OCI-LY3 (cell line): ENCODE measurements around the gene CRAMP1.

ENCODE experiments used
- EZH2phosphoT487 ChIP-seq: fragments of 200-600 bp; shearing (Covaris generic); IDR thresholded peaks from 2 replicates; pipeline ENCODE4 v1.6.1; 2018; ENCODE audit warnings: antibody characterized with exemption, mixed run types, low read depth
- TF ChIP-seq, protein P1 (sequence below): fragments of 200-600, 300-600 bp; sonication (generic); IDR thresholded peaks from 2 replicates; pipeline ENCODE4 v1.5.1; 2014; ENCODE audit warnings: antibody characterized with exemption, low read length, low read depth

DNA sequence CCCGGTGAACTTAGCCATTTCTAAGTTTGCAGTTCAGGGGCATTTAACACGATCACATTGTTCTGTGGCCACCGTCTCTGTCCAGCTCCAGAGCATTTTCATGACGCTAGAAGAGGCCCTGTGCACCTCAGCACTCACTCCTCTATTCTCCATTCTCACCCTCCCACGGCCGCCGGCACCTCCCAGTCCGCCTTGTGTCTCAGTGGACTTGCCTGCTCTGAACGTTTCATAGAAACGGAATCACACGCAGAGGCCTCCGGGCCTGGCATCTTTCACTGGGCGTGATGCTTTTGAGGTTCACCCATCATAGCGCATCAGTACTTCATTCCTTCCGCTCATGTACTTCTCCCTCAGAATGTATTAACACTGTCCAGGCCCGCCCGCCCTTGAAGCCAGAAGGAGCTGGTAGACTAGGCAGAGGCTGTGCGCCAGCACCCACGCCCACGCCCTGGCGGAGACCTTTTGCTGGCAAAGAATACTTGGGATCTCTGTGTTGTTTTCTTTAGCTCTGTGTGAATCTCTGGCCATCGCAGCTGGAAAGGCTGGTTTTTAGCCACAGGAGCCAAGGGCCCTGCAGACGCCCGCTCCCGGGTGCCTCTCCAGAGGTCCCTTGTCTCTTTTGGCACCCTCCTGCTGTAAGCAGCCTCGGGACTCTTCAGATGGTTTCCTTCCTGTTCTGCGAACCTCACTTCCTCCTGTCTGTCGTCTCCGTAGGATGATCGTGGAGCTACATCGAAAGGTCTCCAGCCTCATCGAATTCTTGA is 42.5 kb downstream of the CRAMP1 start:
- TF ChIP-seq, protein P1, sequence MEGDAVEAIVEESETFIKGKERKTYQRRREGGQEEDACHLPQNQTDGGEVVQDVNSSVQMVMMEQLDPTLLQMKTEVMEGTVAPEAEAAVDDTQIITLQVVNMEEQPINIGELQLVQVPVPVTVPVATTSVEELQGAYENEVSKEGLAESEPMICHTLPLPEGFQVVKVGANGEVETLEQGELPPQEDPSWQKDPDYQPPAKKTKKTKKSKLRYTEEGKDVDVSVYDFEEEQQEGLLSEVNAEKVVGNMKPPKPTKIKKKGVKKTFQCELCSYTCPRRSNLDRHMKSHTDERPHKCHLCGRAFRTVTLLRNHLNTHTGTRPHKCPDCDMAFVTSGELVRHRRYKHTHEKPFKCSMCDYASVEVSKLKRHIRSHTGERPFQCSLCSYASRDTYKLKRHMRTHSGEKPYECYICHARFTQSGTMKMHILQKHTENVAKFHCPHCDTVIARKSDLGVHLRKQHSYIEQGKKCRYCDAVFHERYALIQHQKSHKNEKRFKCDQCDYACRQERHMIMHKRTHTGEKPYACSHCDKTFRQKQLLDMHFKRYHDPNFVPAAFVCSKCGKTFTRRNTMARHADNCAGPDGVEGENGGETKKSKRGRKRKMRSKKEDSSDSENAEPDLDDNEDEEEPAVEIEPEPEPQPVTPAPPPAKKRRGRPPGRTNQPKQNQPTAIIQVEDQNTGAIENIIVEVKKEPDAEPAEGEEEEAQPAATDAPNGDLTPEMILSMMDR: no peak
- no peak for TF ChIP-seq EZH2phosphoT487
